ENCODE results near the gene NDRG3. TPM values are rescaled to one million over a fixed set of nuclear protein-coding genes. Genes with fewer than 3 reads are reported as not detected.
A peak's percentile ranks its signal among the peaks of the same experiment; 100 is the strongest.

The NDRG3 gene
- total RNA-seq, 1 donor from 2014 or later = 36.9 TPM

- TF ChIP-seq, protein P1, sequence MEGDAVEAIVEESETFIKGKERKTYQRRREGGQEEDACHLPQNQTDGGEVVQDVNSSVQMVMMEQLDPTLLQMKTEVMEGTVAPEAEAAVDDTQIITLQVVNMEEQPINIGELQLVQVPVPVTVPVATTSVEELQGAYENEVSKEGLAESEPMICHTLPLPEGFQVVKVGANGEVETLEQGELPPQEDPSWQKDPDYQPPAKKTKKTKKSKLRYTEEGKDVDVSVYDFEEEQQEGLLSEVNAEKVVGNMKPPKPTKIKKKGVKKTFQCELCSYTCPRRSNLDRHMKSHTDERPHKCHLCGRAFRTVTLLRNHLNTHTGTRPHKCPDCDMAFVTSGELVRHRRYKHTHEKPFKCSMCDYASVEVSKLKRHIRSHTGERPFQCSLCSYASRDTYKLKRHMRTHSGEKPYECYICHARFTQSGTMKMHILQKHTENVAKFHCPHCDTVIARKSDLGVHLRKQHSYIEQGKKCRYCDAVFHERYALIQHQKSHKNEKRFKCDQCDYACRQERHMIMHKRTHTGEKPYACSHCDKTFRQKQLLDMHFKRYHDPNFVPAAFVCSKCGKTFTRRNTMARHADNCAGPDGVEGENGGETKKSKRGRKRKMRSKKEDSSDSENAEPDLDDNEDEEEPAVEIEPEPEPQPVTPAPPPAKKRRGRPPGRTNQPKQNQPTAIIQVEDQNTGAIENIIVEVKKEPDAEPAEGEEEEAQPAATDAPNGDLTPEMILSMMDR (IDR thresholded peaks at IDR 0.05) = no peak
- Histone ChIP-seq H3K27me3 (no peaks in the 10 kb centered on the region), H3K36me3 (no peaks in the 10 kb centered on the region), H3K4me3 (no peak overlapping the region), H3K9me3 (no peaks in the 10 kb centered on the region), H3K27ac (peak overlapping the region in 1 of 2 donors; percentile 34), H3K4me1 (peaks cover 0 to 13% of the 10 kb centered on the region in 2 donors)
- no peak for DNase-seq (ENCODE audit: low spot score in 2 of 2)
- intact Hi-C loops (cut with DNase I) = no loop called here
Measured at GRCh38 chr20:36737183-36737499, 8.7 kb downstream of the NDRG3 start.

DNA sequence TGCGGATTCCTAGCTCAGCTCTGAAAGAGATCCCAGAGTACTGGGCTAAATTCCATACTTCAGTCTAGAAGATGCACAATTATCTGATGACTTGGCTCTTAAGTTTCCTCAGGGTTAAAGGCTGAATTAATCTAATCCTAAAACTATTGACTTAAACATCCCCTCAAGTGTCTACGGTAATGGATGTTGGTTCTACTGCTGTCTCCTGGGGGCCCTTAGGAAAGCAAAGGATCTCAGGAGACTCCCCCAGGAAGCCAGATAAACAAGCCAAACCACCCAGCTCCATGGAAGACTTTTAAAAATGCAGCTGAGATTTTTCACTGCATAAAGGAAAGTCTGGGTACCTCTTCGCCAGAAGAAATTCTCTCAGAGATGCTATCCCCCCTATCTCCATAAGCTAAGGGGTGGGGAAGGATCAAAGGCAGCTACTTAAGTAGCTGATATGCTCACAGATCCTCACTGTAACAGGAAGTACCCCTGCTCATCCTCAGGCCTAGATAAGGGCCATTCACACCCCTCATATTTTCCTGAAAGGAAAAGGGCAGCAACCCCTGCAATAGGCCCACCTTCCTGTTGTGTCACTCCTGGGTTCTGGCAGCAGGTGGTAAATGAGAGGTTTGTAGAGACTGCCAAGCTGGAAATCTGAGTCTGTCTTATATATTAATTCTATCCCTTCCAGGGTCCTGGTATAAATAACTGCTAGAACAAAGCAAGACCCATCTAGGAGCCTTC lies 9.3 kb downstream of the NDRG3 start:
- no peak for DNase-seq (ENCODE audit: low spot score in 2 of 2)
- Histone ChIP-seq H3K9me3 (no peaks in the 10 kb centered on the region), H3K4me1 (peaks cover 0 to 8% of the 10 kb centered on the region in 2 donors), H3K4me3 (no peak overlapping the region), H3K27me3 (no peaks in the 10 kb centered on the region), H3K27ac (peak overlapping the region in 1 of 2 donors; percentile 34), H3K36me3 (no peaks in the 10 kb centered on the region)
- TF ChIP-seq, protein P1 (IDR thresholded peaks at IDR 0.05) = no peak
- intact Hi-C loops (cut with DNase I) = no loop called here

DNA sequence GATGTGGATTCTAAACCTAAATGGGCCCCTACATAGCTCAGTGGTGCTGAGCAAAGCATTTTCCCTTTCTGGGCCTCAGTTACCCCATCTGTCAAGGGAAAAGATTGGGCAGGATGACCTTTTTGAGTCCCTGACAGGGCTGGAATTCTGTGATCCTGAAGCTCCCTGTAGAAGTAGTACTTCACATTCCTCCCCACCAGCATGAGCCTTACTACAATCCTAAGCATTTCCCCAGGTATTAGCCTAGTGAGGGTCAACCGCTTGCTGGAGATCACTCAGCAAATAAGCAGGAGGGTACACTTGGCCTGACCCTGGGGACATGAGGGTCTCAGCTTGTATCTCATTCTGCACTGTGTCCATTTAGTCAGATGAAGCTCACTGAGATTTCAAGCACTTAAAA lies 13.4 kb downstream of the NDRG3 start:
- no peaks in the 10 kb centered on the region for H3K27me3 ChIP-seq
- TF ChIP-seq, protein P1 (IDR thresholded peaks at IDR 0.05) = no peak
- no peaks in the 10 kb centered on the region for H3K9me3 ChIP-seq
- no peaks in the 10 kb centered on the region for H3K36me3 ChIP-seq
- peaks cover 0 to 8% of the 10 kb centered on the region in 2 donors for H3K4me1 ChIP-seq
- DNase-seq (ENCODE audit: low spot score in 2 of 2) = no peak
- intact Hi-C loops (cut with DNase I) = no loop called here
- H3K27ac ChIP-seq = no peak overlapping the region
- no peak overlapping the region for H3K4me3 ChIP-seq

GRCh38 chr20:36728986-36729385 lies 16.9 kb downstream of the NDRG3 start:
- Histone ChIP-seq H3K27ac (no peak overlapping the region), H3K27me3 (no peaks in the 10 kb centered on the region), H3K4me3 (no peak overlapping the region), H3K4me1 (peaks cover 0 to 10% of the 10 kb centered on the region in 2 donors), H3K9me3 (no peaks in the 10 kb centered on the region), H3K36me3 (no peaks in the 10 kb centered on the region)
- intact Hi-C loops (cut with DNase I) = no loop called here
- TF ChIP-seq, protein P1 (IDR thresholded peaks at IDR 0.05) = no peak
- no peak for DNase-seq (ENCODE audit: low spot score in 2 of 2)

- H3K36me3 ChIP-seq = peaks cover 0 to 3% of the 10 kb centered on the region in 2 donors
- no peak overlapping the region for H3K4me3 ChIP-seq
- peaks cover 0 to 10% of the 10 kb centered on the region in 2 donors for H3K4me1 ChIP-seq
- TF ChIP-seq, protein P1 (IDR thresholded peaks at IDR 0.05) = no peak
- no peaks in the 10 kb centered on the region for H3K27me3 ChIP-seq
- intact Hi-C loops (cut with DNase I) = no loop called here
- H3K9me3 ChIP-seq = no peaks in the 10 kb centered on the region
- no peak overlapping the region for H3K27ac ChIP-seq
- DNase-seq (ENCODE audit: low spot score in 2 of 2) = no peak
Measured at GRCh38 chr20:36726168-36726567, 19.7 kb downstream of the NDRG3 start.

Data from ascending aorta (tissue), 2 donors.